DOHH2 (cell line): ENCODE data around the gene PMPCA.
"Not testable (repeated sequence)": the region's sequence is repeated elsewhere in the genome, so short reads cannot be mapped to it uniquely, and the experiment has no call there.

Experiments
- H3F3A ChIP-seq: fragments of 200-600 bp; sonication (generic), shearing (Covaris generic); 2 replicates; pipeline ENCODE4 v1.6.0; 2016; ENCODE audit warnings: antibody characterized with exemption, mild to moderate bottlenecking; ENCODE audit not compliant: control insufficient read depth, insufficient read depth
- H3K27ac ChIP-seq: fragments of 200-600 bp; sonication (generic); 2 replicates; pipeline ENCODE4 v1.5.1; 2014; ENCODE audit warnings: low read depth, mild to moderate bottlenecking, low read length, moderate library complexity
- H3K27me3 ChIP-seq: fragments of 200-600 bp; sonication (generic); 2 replicates; pipeline ENCODE4 v1.6.1; 2014; ENCODE audit warnings: mild to moderate bottlenecking, low read length, mixed read lengths; ENCODE audit not compliant: control insufficient read depth
- H3K36me3 ChIP-seq: fragments of 200-600 bp; sonication (generic); 2 replicates; pipeline ENCODE4 v1.6.1; 2014; ENCODE audit warnings: mild to moderate bottlenecking, low read length, moderate library complexity, mixed read lengths; ENCODE audit not compliant: control insufficient read depth
- H3K4me1 ChIP-seq: fragments of 200-600 bp; sonication (generic); 2 replicates; pipeline ENCODE4 v1.6.1; 2014; ENCODE audit warnings: mild to moderate bottlenecking, low read length, mixed read lengths; ENCODE audit not compliant: control insufficient read depth
- H3K4me2 ChIP-seq: fragments of 200-600 bp; sonication (generic); 2 replicates; pipeline ENCODE4 v1.6.0; 2014; ENCODE audit warnings: mild to moderate bottlenecking, low read length, moderate library complexity
- H3K4me3 ChIP-seq: fragments of 200-600 bp; sonication (generic); 2 replicates; pipeline ENCODE4 v1.5.1; 2014; ENCODE audit warnings: mild to moderate bottlenecking, low read length, mixed read lengths
- H3K79me2 ChIP-seq: fragments of 200-600 bp; sonication (generic); 2 replicates; pipeline ENCODE4 v1.6.1; 2014; ENCODE audit warnings: mild to moderate bottlenecking, low read length, mixed read lengths; ENCODE audit not compliant: control insufficient read depth
- H3K9me2 ChIP-seq: fragments of 200-600 bp; sonication (generic); replicated peaks from 2 replicates; pipeline ENCODE4 v1.6.1; 2014; ENCODE audit warnings: mild to moderate bottlenecking, low read length, mixed read lengths; ENCODE audit not compliant: control insufficient read depth
- H3K9me3 ChIP-seq: fragments of 200-600 bp; sonication (generic); 2 replicates; pipeline ENCODE4 v1.6.1; 2014; ENCODE audit warnings: antibody characterized with exemption, low read length, mixed read lengths; ENCODE audit not compliant: control insufficient read depth, insufficient read depth
- H4K20me1 ChIP-seq: fragments of 200-600 bp; sonication (generic); 2 replicates; pipeline ENCODE4 v1.6.0; 2014; ENCODE audit warnings: low read depth, mild to moderate bottlenecking, antibody characterized with exemption, low read length, moderate library complexity; ENCODE audit not compliant: control insufficient read depth, insufficient read depth
- CTCF ChIP-seq: fragments of 200-600 bp; sonication (generic); IDR thresholded peaks from one replicate; pipeline ENCODE4 v1.5.1; 2014; ENCODE audit warnings: antibody characterized with exemption, mild to moderate bottlenecking, low read depth, low read length; ENCODE audit not compliant: poor library complexity, severe bottlenecking
- EZH2phosphoT487 ChIP-seq: fragments of 200-600 bp; sonication (generic); IDR thresholded peaks from 2 replicates; pipeline ENCODE4 v1.6.1; 2017; ENCODE audit warnings: borderline replicate concordance, mild to moderate bottlenecking, antibody characterized with exemption, low read length, moderate library complexity, mixed read lengths

The PMPCA gene

DNA sequence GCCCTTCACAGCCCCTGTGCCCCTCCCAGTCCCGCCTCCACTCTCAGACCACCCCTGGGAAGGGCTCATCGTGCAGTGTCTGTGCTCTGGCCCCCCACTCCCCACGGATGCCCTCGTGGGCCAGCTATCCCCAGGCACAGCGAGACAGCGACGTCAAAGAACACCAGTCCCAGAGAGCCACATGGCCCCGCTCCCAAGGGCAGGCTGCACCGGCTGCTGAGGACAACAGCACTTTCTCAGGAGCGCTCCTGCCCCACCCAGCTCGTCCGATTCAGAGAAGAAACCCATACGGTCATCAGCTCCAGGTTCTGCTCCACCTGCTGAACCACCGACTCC, 5.7 kb upstream of the PMPCA start:
- H3K9me3 ChIP-seq = no peaks in the 10 kb centered on the region
- peaks cover 30% of the 10 kb centered on the region for H3K79me2 ChIP-seq
- peaks cover 75% of the 10 kb centered on the region for H3K36me3 ChIP-seq
- H3K4me2 ChIP-seq = no peak overlapping the region
- TF ChIP-seq EZH2phosphoT487 (no peak), CTCF (no peak)
- H3K27ac ChIP-seq = no peak overlapping the region
- H4K20me1 ChIP-seq = no peaks in the 10 kb centered on the region; the same call in 1 of the 2 replicates
- no peaks in the 10 kb centered on the region for H3K9me2 ChIP-seq
- H3F3A ChIP-seq = peaks cover 14% of the 10 kb centered on the region; the same call in 1 of the 2 replicates
- no peaks in the 10 kb centered on the region for H3K27me3 ChIP-seq
- no peak overlapping the region for H3K4me3 ChIP-seq
- H3K4me1 ChIP-seq = peaks cover 28% of the 10 kb centered on the region

- H3K27ac ChIP-seq = no peak overlapping the region
- no peak overlapping the region for H3K4me2 ChIP-seq
- H3K4me1 ChIP-seq = peaks cover 27% of the 10 kb centered on the region
These were observed 5.0 kb upstream of the PMPCA start for GRCh38 chr9:136405481-136405880.

DNA sequence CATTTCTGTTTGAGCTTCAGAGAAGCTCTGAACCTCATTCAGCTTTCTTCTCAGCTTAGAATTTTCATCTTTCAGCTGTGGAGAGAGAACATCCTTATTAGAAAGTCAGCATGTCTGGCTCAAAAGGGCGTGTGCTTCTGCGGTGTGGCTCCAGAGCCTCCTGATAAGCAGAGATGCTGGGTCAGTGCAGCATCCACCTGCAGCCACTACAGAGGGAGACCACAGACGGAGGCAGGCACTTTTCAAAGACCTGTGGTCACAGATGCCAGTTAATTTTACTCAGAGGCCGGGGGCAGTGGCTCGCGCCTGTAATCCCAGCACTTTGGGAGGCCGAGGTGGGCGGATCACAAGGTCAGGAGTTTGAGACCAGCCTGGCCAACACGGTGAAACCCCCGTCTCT, 4.6 kb upstream of the PMPCA start:
- not testable (repeated sequence) for H3K27ac ChIP-seq, H3K9me2 ChIP-seq

More at GRCh38 chr9:136405481-136405880, 5.0 kb upstream of the PMPCA start:
- TF ChIP-seq CTCF (no peak), EZH2phosphoT487 (no peak)
- Histone ChIP-seq H3K79me2 (peaks cover 33% of the 10 kb centered on the region), H3K9me2 (no peaks in the 10 kb centered on the region), H3K9me3 (no peaks in the 10 kb centered on the region), H3K27me3 (no peaks in the 10 kb centered on the region), H3K36me3 (peaks cover 78% of the 10 kb centered on the region), H3F3A (peaks cover 13% of the 10 kb centered on the region; the same call in 1 of the 2 replicates), H4K20me1 (no peaks in the 10 kb centered on the region; the same call in 1 of the 2 replicates), H3K4me3 (no peak overlapping the region)

DNA sequence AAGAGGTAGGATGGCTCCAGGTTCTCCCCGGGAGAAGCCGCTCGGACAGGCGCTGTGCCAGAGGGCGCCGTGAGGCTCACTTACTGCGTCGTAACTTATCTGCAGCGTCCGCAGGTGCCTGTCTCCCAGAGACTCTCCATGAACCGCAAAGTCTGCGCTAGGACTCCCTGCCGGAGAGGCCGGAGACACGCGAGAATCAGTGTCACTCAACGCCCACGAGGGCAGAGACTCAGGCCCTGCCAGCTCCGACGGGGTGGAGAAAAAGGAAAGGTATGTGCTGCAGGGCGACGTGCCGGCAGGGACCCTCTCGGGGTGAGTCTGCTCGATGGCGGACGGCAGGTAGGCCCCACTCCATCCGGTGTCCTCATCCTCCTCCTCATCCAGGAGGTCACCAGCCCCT, 3.4 kb upstream of the PMPCA start:
- not testable (repeated sequence) for H3K4me2 ChIP-seq, H3F3A ChIP-seq, H3K9me2 ChIP-seq, H3K4me3 ChIP-seq, H3K9me3 ChIP-seq, H3K27ac ChIP-seq, H3K27me3 ChIP-seq
- Histone ChIP-seq H4K20me1 (peaks cover 11% of the 10 kb centered on the region), H3K36me3 (peaks cover 76% of the 10 kb centered on the region), H3K4me1 (peaks cover 34% of the 10 kb centered on the region), H3K79me2 (peaks cover 49% of the 10 kb centered on the region)

More for the DNA sequence above, 4.6 kb upstream of the PMPCA start:
- not testable (repeated sequence) for H3F3A ChIP-seq, H3K4me3 ChIP-seq, H3K9me3 ChIP-seq, H3K27me3 ChIP-seq, H4K20me1 ChIP-seq, H3K4me2 ChIP-seq
- peaks cover 78% of the 10 kb centered on the region for H3K36me3 ChIP-seq
- peaks cover 37% of the 10 kb centered on the region for H3K79me2 ChIP-seq
- H3K4me1 ChIP-seq = peaks cover 24% of the 10 kb centered on the region
